PFSK-1 (cell line): ENCODE data around the gene TOGARAM2.

Experiments used
- POLR2AphosphoS5 ChIP-seq: IDR thresholded peaks from 2 replicates; pipeline ENCODE4 v1.6.1; 2012; ENCODE audit warnings: low read depth, mild to moderate bottlenecking, control low read depth, low read length, moderate library complexity
- REST ChIP-seq, 2 experiments: IDR thresholded peaks; 2 replicates each; pipeline versions ENCODE4 v1.6.1 to v1.8.0; 2011 to 2012; ENCODE audit warnings: low read depth in 2 of 2, low read length in 2 of 2, control low read depth in 1 of 2, inconsistent platforms in 1 of 2, mild to moderate bottlenecking in 1 of 2, moderate library complexity in 1 of 2; ENCODE audit not compliant: insufficient read depth in 1 of 2
- TAF1 ChIP-seq: IDR thresholded peaks from 2 replicates; pipeline ENCODE4 v1.6.1; 2012; ENCODE audit warnings: low read length, control low read depth, borderline replicate concordance; ENCODE audit not compliant: insufficient read depth

GRCh38 chr2:29097569-29097968 lies 116.5 kb downstream of the TOGARAM2 start:
- no peak for TF ChIP-seq TAF1
- TF ChIP-seq REST (IDR thresholded peaks at IDR 0.05; ENCODE audit: insufficient read depth in 1 of 2, low read depth in 2 of 2, low read length in 2 of 2) = no peak
- TF ChIP-seq POLR2AphosphoS5 = no peak
